SK-N-MC (cell line): Measurements from ENCODE around the gene IARS2.

Experiments
- EZH2 ChIP-seq: fragments of 200-600 bp; sonication (generic); IDR thresholded peaks from one replicate; pipeline ENCODE4 v1.6.1; 2017; ENCODE audit warnings: antibody characterized with exemption
- FOXP2 ChIP-seq: optimal IDR thresholded peaks from 2 replicates; pipeline ENCODE3; 2011; ENCODE audit warnings: mild to moderate bottlenecking, moderate library complexity; ENCODE audit not compliant: insufficient read depth; ENCODE audit errors: extremely low read length, control extremely low read depth

DNA sequence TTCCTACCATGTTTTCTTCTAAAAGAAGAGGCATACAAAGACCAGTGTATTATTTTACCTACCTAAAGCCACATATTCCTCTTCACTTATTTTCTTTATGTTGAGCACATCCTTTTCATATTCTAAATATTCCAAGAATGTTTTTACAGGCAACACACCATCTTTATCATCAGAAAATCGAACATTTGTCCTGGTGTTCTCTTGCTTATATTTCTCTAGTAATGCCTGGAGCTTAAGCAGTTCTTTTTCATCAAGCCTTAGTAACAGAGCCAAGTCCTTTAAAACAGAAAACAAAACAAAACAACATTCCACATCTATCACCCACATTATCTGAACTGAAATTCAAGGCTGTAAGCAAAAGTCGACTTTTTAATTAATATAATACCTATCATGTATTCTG lies 88.7 kb downstream of the IARS2 start:
- no peak for TF ChIP-seq EZH2
- no peak for TF ChIP-seq FOXP2
